Measurements from ENCODE around the gene LARP1B. TPM values are rescaled to one million over a fixed set of nuclear protein-coding genes. Genes with fewer than 3 reads are reported as not detected.
"Not testable (repeated sequence)": the region's sequence is repeated elsewhere in the genome, so short reads cannot be mapped to it uniquely, and the experiment has no call there.

The LARP1B gene
- total RNA-seq, result 10 to 100 TPM; 11.9 to 41.7 (median 25.7) TPM

DNA sequence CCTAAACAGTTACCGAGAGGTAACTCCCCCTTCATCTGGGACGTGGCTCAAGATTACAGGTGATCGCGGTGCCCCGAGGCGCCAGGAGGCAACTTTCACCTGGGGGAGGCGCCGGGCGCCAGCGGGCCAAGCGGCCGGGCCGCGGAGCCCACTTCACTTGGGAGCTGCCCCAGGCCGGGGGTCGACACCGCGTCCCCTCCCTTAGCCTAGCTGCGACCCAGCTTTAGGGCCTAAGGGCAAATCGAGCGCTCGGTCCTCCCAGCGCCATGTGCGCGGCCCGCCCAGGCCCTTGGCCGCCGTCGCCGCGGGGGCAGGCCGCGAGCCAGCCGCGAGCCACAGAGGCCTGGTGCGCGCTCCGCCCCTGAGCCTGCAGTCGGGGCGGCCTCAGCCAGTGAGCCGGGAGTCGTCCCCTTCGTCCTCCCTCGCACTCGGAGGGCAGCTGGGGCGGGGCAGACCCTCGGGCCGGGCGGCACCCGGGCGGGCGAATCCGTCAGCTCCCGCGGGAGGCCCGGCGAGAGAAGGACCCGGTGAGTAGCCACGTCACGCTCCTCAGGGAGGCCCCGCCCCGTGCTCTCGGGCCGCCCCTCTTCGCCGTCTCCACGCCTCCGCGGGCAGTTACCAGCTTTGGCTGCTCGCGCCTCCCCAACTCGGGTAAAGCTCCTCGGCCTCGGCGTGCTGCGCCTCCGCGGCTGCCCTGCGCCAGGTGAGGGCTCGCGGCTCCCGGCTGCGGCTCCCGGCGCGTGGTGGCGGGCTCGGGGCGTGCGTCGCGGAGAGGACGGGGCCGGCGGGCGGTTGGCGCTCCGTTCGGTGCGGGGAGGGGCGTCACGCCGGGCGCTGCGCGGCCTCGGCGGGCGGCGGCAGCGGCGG is at the start of gene LARP1B:
TSS of gene LARP1B (plus strand) at position 614 of the 867 bp plus-strand sequence. CDS start 13,640 bp downstream, outside the sequence.
- in situ Hi-C loops (cut with MboI; ENCODE audit: low pct_unique_long_range_greater_than_20kb in 2 of 9, low sequenced_read_pairs in 9 of 9, unreplicated experiment in 9 of 9), result no loop called here
- peak within 1 kb of the TSS; percentile 93 to 94 for H3K27ac ChIP-seq
- 0 to 8% (median 0%) methylated on average over 1 to 22 of the region's 112 CpGs; no CpG with 5 or more reads in 5 of the 10 experiments for WGBS, 10 experiments
- H3K4me1 ChIP-seq (replicated peaks in 1 of 2), result peaks cover 0 to 10% of the 10 kb centered on the region in 2 donors
- ATAC-seq (replicated peaks in 6 of 8), result peak; percentile 88 to 92 (median 90)
- peak within 1 kb of the TSS; percentile 72 to 93 (median 80) for H3K4me3 ChIP-seq

DNA sequence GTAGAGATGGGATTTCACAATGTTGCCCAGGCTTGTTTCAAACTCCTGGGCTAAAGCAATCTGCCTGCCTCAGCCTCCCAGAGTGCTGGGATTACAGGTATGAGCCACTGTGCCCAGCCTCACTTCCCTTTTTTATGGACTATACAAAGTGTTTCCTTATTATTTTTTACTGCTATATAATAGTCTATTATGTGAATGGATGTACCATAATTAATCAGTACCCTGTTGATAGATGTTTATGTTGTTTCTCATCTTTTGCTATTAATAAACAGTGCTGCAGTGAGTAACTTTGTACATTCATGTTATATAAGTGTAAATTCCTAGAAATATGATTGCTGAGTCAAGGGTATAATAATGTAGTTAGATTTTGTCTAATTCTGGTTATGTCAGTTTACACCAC is 35.8 kb upstream of the LARP1B start:
- no peak overlapping the region for H3K27ac ChIP-seq
- ATAC-seq (replicated peaks in 6 of 8), result no peak
- H3K4me1 ChIP-seq (replicated peaks in 1 of 2), result no peaks in the 10 kb centered on the region
- H3K4me3 ChIP-seq, result no peak overlapping the region
- in situ Hi-C loops (cut with MboI; ENCODE audit: low pct_unique_long_range_greater_than_20kb in 2 of 9, low sequenced_read_pairs in 9 of 9, unreplicated experiment in 9 of 9), result no loop called here

DNA sequence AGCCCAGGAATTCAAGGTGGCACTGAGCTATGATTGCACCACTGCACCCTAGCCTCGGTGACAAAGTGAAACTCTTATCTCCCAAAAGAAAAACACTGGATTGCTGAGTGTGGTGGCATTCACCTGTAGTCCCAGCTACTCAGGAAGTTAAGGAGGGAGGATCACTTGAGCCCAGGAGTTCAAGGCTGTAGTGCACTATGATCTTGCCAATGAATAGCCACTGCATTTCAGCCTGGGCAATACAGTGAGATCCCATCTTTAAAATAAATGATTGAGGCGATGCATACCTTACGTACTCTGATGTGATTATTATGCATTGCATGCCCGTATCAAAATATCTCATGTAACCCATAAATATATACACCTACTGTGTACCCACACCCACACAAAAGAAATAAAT is 31.2 kb upstream of the LARP1B start:
- WGBS, 10 experiments, result 82 to 100% (median 92%) methylated on average over 2 to 4 of the region's 4 CpGs; no CpG with 5 or more reads in 3 of the 10 experiments
- H3K4me1 ChIP-seq (replicated peaks in 1 of 2), result no peaks in the 10 kb centered on the region
- ATAC-seq (replicated peaks in 6 of 8), result no peak
- no peak overlapping the region for H3K4me3 ChIP-seq
- H3K27ac ChIP-seq, result no peak overlapping the region
- in situ Hi-C loops (cut with MboI; ENCODE audit: low pct_unique_long_range_greater_than_20kb in 2 of 9, low sequenced_read_pairs in 9 of 9, unreplicated experiment in 9 of 9), result no loop called here

- 38 to 89% (median 67%) methylated on average over 2 to 3 of the region's 3 CpGs for WGBS, 10 experiments
- in situ Hi-C loops (cut with MboI; ENCODE audit: low pct_unique_long_range_greater_than_20kb in 2 of 9, low sequenced_read_pairs in 9 of 9, unreplicated experiment in 9 of 9), result no loop called here
- ATAC-seq (replicated peaks in 6 of 8), result no peak
- Histone ChIP-seq H3K4me3 (no peak overlapping the region), H3K4me1 (replicated peaks in 1 of 2) (no peaks in the 10 kb centered on the region), H3K27ac (no peak overlapping the region)
Observed at GRCh38 chr4:128031756-128032384, 29.2 kb upstream of the LARP1B start.

GRCh38 chr4:128039568-128039967 is 21.5 kb upstream of the LARP1B start:
- no peak for ATAC-seq (replicated peaks in 6 of 8)
- H3K27ac ChIP-seq, result no peak overlapping the region
- 50 to 100% (median 91%) methylated on average over 1 of the region's 1 CpG; no CpG with 5 or more reads in 1 of the 10 experiments for WGBS, 10 experiments
- in situ Hi-C loops (cut with MboI; ENCODE audit: low pct_unique_long_range_greater_than_20kb in 2 of 9, low sequenced_read_pairs in 9 of 9, unreplicated experiment in 9 of 9), result no loop called here
- H3K4me3 ChIP-seq, result no peak overlapping the region
- H3K4me1 ChIP-seq (replicated peaks in 1 of 2), result no peaks in the 10 kb centered on the region

DNA sequence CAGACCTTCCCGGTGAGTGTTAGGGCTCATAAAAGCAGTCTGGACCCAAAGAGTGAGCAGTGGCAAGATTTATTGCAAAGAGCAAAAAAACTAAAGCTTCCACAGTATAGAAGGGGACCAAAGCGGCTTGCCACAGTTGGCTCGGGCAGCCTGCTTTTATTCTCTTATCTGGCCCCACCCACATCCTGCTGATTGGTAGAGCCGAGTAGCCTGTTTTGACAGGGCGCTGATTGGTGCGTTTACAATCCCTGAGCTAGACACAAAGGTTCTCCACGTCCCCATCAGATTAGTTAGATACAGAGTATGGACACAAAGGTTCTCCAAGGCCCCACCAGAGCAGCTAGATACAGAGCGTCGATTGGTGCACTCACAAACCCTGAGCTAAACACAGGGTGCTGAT is 14.1 kb upstream of the LARP1B start:
- ATAC-seq (replicated peaks in 6 of 8); in situ Hi-C loops (cut with MboI; ENCODE audit: low pct_unique_long_range_greater_than_20kb in 2 of 9, low sequenced_read_pairs in 9 of 9, unreplicated experiment in 9 of 9); H3K27ac ChIP-seq; H3K4me1 ChIP-seq (replicated peaks in 1 of 2); H3K4me3 ChIP-seq: not testable (repeated sequence)
- WGBS, 10 experiments, result 85 to 100% methylated on average over 2 to 3 of the region's 9 CpGs; no CpG with 5 or more reads in 8 of the 10 experiments

- H3K27ac ChIP-seq; H3K4me3 ChIP-seq; H3K4me1 ChIP-seq (replicated peaks in 1 of 2); ATAC-seq (replicated peaks in 6 of 8); in situ Hi-C loops (cut with MboI; ENCODE audit: low pct_unique_long_range_greater_than_20kb in 2 of 9, low sequenced_read_pairs in 9 of 9, unreplicated experiment in 9 of 9): not testable (repeated sequence)
- no CpG with 5 or more reads among the region's 34 CpGs for WGBS, 10 experiments
Observed at GRCh38 chr4:128047514-128047913, 13.6 kb upstream of the LARP1B start.

GRCh38 chr4:128051229-128051628 is 9.9 kb upstream of the LARP1B start:
- ATAC-seq (replicated peaks in 6 of 8); H3K4me3 ChIP-seq; H3K27ac ChIP-seq; in situ Hi-C loops (cut with MboI; ENCODE audit: low pct_unique_long_range_greater_than_20kb in 2 of 9, low sequenced_read_pairs in 9 of 9, unreplicated experiment in 9 of 9); H3K4me1 ChIP-seq (replicated peaks in 1 of 2): not testable (repeated sequence)
- 40 to 100% (median 87%) methylated on average over 1 to 8 of the region's 10 CpGs; no CpG with 5 or more reads in 1 of the 10 experiments for WGBS, 10 experiments

- H3K27ac ChIP-seq; H3K4me1 ChIP-seq (replicated peaks in 1 of 2); H3K4me3 ChIP-seq; ATAC-seq (replicated peaks in 6 of 8); in situ Hi-C loops (cut with MboI; ENCODE audit: low pct_unique_long_range_greater_than_20kb in 2 of 9, low sequenced_read_pairs in 9 of 9, unreplicated experiment in 9 of 9): not testable (repeated sequence)
- WGBS, 10 experiments, result 66 to 100% (median 89%) methylated on average over 2 to 9 of the region's 9 CpGs
Observed at GRCh38 chr4:128054907-128055306, 6.2 kb upstream of the LARP1B start.

GRCh38 chr4:128055441-128056206 is 5.5 kb upstream of the LARP1B start:
- H3K27ac ChIP-seq; in situ Hi-C loops (cut with MboI; ENCODE audit: low pct_unique_long_range_greater_than_20kb in 2 of 9, low sequenced_read_pairs in 9 of 9, unreplicated experiment in 9 of 9): not testable (repeated sequence)

DNA sequence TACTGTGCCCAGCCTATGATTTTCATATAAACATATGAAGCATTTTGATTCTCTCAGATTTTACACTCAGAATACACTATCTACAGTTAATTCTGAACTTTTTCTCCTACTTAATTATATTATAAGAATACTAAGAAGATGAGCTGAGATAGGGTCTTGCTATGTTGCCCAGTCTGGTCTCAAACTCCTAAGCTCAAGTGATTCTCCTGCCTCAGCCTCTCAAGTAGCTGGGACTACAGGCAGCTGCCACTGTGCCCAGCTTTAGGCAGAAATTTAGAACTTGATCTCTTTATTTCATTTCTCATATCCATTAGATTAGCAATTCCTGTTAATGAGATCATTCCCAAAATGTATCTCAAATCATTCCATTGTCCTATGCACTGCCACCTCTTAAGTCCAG is 4.7 kb upstream of the LARP1B start:
- peaks cover 0 to 6% of the 10 kb centered on the region in 2 donors for H3K4me1 ChIP-seq (replicated peaks in 1 of 2)

More at GRCh38 chr4:128055441-128056206, 5.5 kb upstream of the LARP1B start:
- WGBS, 10 experiments, result 64 to 100% (median 87%) methylated on average over 2 to 8 of the region's 10 CpGs
- H3K4me3 ChIP-seq; ATAC-seq (replicated peaks in 6 of 8); H3K4me1 ChIP-seq (replicated peaks in 1 of 2): not testable (repeated sequence)

GRCh38 chr4:128060121-128060698 is 902 bp upstream of the LARP1B start:
- ATAC-seq (replicated peaks in 6 of 8), result no peak
- H3K4me3 ChIP-seq, result peak overlapping the region; percentile 72 to 93 (median 80)
- in situ Hi-C loops (cut with MboI; ENCODE audit: low pct_unique_long_range_greater_than_20kb in 2 of 9, low sequenced_read_pairs in 9 of 9, unreplicated experiment in 9 of 9), result no loop called here
- H3K4me1 ChIP-seq (replicated peaks in 1 of 2), result peaks cover 0 to 10% of the 10 kb centered on the region in 2 donors
- peak overlapping the region; percentile 93 to 94 for H3K27ac ChIP-seq
- 10 to 100% (median 41%) methylated on average over 1 to 13 of the region's 21 CpGs; no CpG with 5 or more reads in 1 of the 10 experiments for WGBS, 10 experiments

More for the DNA sequence above, 4.7 kb upstream of the LARP1B start:
- no peak overlapping the region for H3K27ac ChIP-seq
- ATAC-seq (replicated peaks in 6 of 8), result no peak
- in situ Hi-C loops (cut with MboI; ENCODE audit: low pct_unique_long_range_greater_than_20kb in 2 of 9, low sequenced_read_pairs in 9 of 9, unreplicated experiment in 9 of 9), result no loop called here
- H3K4me3 ChIP-seq, result no peak overlapping the region

All from motor neuron (in vitro differentiated cells).